Mesenchymal stem cell (in vitro differentiated cells and primary cell): ENCODE data around the gene TMF1.

Experiments used
- DNase-seq: peaks from one replicate; pipeline ENCODE4 v3.0.0-alpha.2; 2013
- H2AFZ ChIP-seq: one replicate; pipeline ENCODE4 v1.6.1; 2013; ENCODE audit warnings: low read depth, mild to moderate bottlenecking, control low read depth, inconsistent platforms, low read length, moderate library complexity
- H2AK5ac ChIP-seq: 2 replicates; pipeline ENCODE4 v1.6.1; 2013; ENCODE audit warnings: low read length, moderate library complexity, mild to moderate bottlenecking, inconsistent platforms; ENCODE audit not compliant: severe bottlenecking
- H2BK120ac ChIP-seq: one replicate; pipeline ENCODE4 v1.6.1; 2013; ENCODE audit warnings: low read depth, mild to moderate bottlenecking, inconsistent platforms, low read length, moderate library complexity
- H2BK12ac ChIP-seq, 2 experiments: one replicate each; pipeline ENCODE4 v1.6.1; 2013; ENCODE audit warnings: inconsistent platforms in 2 of 2, low read length in 2 of 2, mild to moderate bottlenecking in 2 of 2, moderate library complexity in 2 of 2, control low read depth in 1 of 2
- H2BK15ac ChIP-seq: one replicate; pipeline ENCODE4 v1.6.1; 2013; ENCODE audit warnings: mild to moderate bottlenecking, low read depth, inconsistent platforms; ENCODE audit not compliant: poor library complexity, severe bottlenecking
- H2BK5ac ChIP-seq: 2 replicates; pipeline ENCODE4 v1.6.1; 2013; ENCODE audit warnings: low read depth, mild to moderate bottlenecking, low read length, control low read depth, inconsistent platforms; ENCODE audit not compliant: poor library complexity, severe bottlenecking
- H3K14ac ChIP-seq, 2 experiments: one replicate each; pipeline ENCODE4 v1.6.1; 2013; ENCODE audit warnings: inconsistent platforms in 2 of 2, low read length in 2 of 2, control low read depth in 1 of 2, mild to moderate bottlenecking in 1 of 2, moderate library complexity in 1 of 2
- H3K18ac ChIP-seq, 2 experiments: one replicate each; pipeline ENCODE4 v1.6.1; 2013; ENCODE audit warnings: inconsistent platforms in 2 of 2, low read length in 2 of 2, control low read depth in 1 of 2, low read depth in 1 of 2, mild to moderate bottlenecking in 1 of 2
- H3K23ac ChIP-seq, 2 experiments: one replicate each; pipeline ENCODE4 v1.6.1; 2013; ENCODE audit warnings: inconsistent platforms in 2 of 2, low read length in 2 of 2, mild to moderate bottlenecking in 2 of 2, moderate library complexity in 2 of 2, control low read depth in 1 of 2
- H3K27ac ChIP-seq: 2 replicates; pipeline ENCODE4 v1.5.1; 2013; ENCODE audit warnings: mild to moderate bottlenecking, moderate library complexity, low read length, control low read depth, inconsistent platforms; ENCODE audit not compliant: poor library complexity, severe bottlenecking
- H3K27me3 ChIP-seq, 2 experiments: 2 replicates each; pipeline versions ENCODE4 v1.6.1 to v1.7.0; 2013; ENCODE audit warnings: low read length in 2 of 2, mild to moderate bottlenecking in 2 of 2, moderate library complexity in 2 of 2, control low read depth in 1 of 2, inconsistent platforms in 1 of 2; ENCODE audit not compliant: control insufficient read depth in 1 of 2, insufficient read depth in 1 of 2
- H3K36me3 ChIP-seq, 2 experiments: 2 replicates each; pipeline versions ENCODE4 v1.6.1 to v1.7.0; 2013; ENCODE audit warnings: low read length in 2 of 2, control low read depth in 1 of 2, inconsistent platforms in 1 of 2, low read depth in 1 of 2, mild to moderate bottlenecking in 1 of 2; ENCODE audit not compliant: insufficient read depth in 2 of 2, control insufficient read depth in 1 of 2
- H3K4ac ChIP-seq, 2 experiments: one replicate each; pipeline ENCODE4 v1.6.1; 2013; ENCODE audit warnings: inconsistent platforms in 2 of 2, low read length in 2 of 2, mild to moderate bottlenecking in 2 of 2, moderate library complexity in 2 of 2, control low read depth in 1 of 2, low read depth in 1 of 2
- H3K4me1 ChIP-seq: 2 replicates; pipeline ENCODE4 v1.6.1; 2013; ENCODE audit warnings: low read depth, low read length, control low read depth; ENCODE audit not compliant: control insufficient read depth, insufficient read depth
- H3K4me2 ChIP-seq: 2 replicates; pipeline ENCODE4 v1.6.1; 2013; ENCODE audit warnings: low read length, mild to moderate bottlenecking, inconsistent platforms; ENCODE audit not compliant: poor library complexity, severe bottlenecking
- H3K4me3 ChIP-seq, 2 experiments: 2 replicates each; pipeline versions ENCODE4 v1.5.1 to v1.7.0; 2013; ENCODE audit warnings: low read length in 2 of 2, mild to moderate bottlenecking in 2 of 2, control low read depth in 1 of 2, low read depth in 1 of 2; ENCODE audit not compliant: insufficient read depth in 1 of 2
- H3K79me1 ChIP-seq: replicated peaks from 2 replicates; pipeline ENCODE4 v1.6.1; 2013; ENCODE audit warnings: mild to moderate bottlenecking, control low read depth, low read length, inconsistent platforms; ENCODE audit not compliant: poor library complexity, severe bottlenecking
- H3K9ac ChIP-seq: 2 replicates; pipeline ENCODE4 v1.7.0; 2013; ENCODE audit warnings: mild to moderate bottlenecking, low read length, moderate library complexity
- H3K9me3 ChIP-seq: 2 replicates; pipeline ENCODE4 v1.7.0; 2013; ENCODE audit warnings: mild to moderate bottlenecking, low read length; ENCODE audit not compliant: control insufficient read depth
- H4K8ac ChIP-seq: one replicate; pipeline ENCODE4 v1.6.1; 2013; ENCODE audit warnings: inconsistent platforms, mild to moderate bottlenecking, low read length, moderate library complexity
- H4K91ac ChIP-seq: one replicate; pipeline ENCODE4 v1.6.1; 2013; ENCODE audit warnings: mild to moderate bottlenecking, low read length, inconsistent platforms
- WGBS: methylation state at CpG from one replicate; pipeline ENCODE4 v1.1.7; 2013; ENCODE audit warnings: mixed read lengths; 5-methylcytosine and 5-hydroxymethylcytosine counted together

Gene TMF1

DNA sequence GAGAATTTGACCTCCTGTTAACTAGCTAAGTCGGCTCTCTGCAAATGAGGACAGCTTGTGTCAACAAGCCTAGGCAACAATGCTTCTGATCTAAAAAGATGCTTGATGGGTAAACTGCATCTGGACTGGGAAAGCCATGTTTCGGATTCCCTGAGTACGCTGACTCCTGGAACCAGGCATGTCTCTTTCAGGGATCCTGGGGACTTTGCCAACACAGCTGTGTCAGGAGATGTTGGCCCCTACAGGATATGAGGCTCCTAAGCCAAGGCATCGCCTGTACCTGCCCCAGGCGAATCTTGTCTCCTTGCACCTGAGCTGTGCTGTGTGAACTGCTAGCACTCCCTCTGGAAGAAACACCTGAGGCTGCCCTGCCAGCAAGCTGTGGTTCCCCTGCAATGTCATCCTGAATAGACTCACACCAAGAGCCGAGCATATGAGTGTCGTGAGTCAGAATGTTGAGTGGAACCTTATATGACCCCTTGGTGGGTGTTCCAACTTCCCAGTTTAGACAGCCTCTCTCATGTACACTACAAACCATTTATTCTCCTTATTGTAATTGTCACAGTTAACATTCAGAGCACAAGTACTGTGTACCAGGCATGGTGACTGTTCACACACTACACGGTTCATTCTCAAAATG is 55.7 kb downstream of the TMF1 start:
- H3K27ac ChIP-seq = no peak overlapping the region
- no peak overlapping the region for H2AFZ ChIP-seq
- H2BK5ac ChIP-seq = no peak overlapping the region
- H2BK15ac ChIP-seq = peak overlapping the region; percentile 46
- no peak overlapping the region for H2AK5ac ChIP-seq
- H3K14ac ChIP-seq = no peak overlapping the region
- no peak overlapping the region for H2BK12ac ChIP-seq
- no peak overlapping the region for H4K91ac ChIP-seq
- peaks cover 3% of the 10 kb centered on the region for H3K4me1 ChIP-seq
- no peak overlapping the region for H3K9ac ChIP-seq
- H3K9me3 ChIP-seq = no peaks in the 10 kb centered on the region
- H3K18ac ChIP-seq = no peak overlapping the region
- 88% methylated on average over 8 of the region's 8 CpGs for WGBS
- peaks cover 24% of the 10 kb centered on the region for H3K79me1 ChIP-seq
- peaks cover 35 to 80% of the 10 kb centered on the region in 2 experiments for H3K36me3 ChIP-seq
- no peak overlapping the region for H3K4ac ChIP-seq
- no peaks in the 10 kb centered on the region for H3K27me3 ChIP-seq
- DNase-seq = peak; percentile 45
- H3K4me2 ChIP-seq = no peak overlapping the region
- no peak overlapping the region for H3K23ac ChIP-seq
- H2BK120ac ChIP-seq = no peak overlapping the region
- no peak overlapping the region for H4K8ac ChIP-seq
- H3K4me3 ChIP-seq = no peak overlapping the region

DNA sequence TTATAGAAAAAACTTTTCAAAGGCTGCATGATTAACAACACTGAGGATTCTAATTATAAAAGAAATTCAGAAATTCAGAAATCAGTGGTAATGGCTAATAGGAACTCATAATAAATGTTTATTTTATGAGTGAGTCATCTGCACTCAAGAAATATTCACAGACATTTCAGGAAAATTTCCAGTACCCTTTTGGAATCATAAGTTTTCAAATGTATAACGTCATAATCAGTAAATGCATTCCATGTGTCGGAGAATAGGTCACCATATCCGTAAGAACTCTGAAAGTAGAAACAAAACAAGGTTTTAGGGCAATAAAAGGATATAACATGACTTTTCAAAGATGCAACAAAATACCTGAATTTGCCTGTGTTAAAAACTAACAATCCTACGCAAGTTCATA is 63.4 kb downstream of the TMF1 start:
- peak; percentile 12 for DNase-seq
- 93% methylated on average over 4 of the region's 4 CpGs for WGBS

DNA sequence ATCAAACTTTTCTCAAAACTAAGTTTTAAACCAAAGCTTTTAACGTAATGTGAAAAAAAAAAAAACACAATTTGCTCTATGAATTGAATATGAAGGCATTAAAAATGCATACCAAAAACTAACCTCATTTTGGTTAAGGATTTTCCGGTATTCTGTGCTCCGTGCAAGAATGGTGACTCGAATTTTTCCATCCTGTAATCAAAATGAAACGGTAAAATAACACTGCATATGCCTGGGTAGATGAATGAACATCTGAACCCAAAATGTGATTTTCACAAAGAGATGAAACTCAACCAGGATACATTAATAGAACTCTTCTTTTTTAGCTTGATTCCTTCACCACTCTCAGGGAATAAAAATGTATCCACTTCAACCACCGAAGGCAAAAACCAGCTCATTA is 64.8 kb downstream of the TMF1 start:
- Histone ChIP-seq H3K27me3 (no peaks in the 10 kb centered on the region), H3K14ac (no peak overlapping the region)
- WGBS = 81% methylated on average over 5 of the region's 6 CpGs

More for the DNA sequence above, 63.4 kb downstream of the TMF1 start:
- no peak overlapping the region for H4K91ac ChIP-seq
- no peak overlapping the region for H3K4ac ChIP-seq
- no peak overlapping the region for H3K4me2 ChIP-seq
- no peak overlapping the region for H2BK12ac ChIP-seq
- no peak overlapping the region for H3K14ac ChIP-seq
- H3K36me3 ChIP-seq = peaks cover 34 to 76% of the 10 kb centered on the region in 2 experiments
- no peak overlapping the region for H3K23ac ChIP-seq
- no peak overlapping the region for H2BK5ac ChIP-seq
- H3K27me3 ChIP-seq = no peaks in the 10 kb centered on the region
- H3K9me3 ChIP-seq = no peaks in the 10 kb centered on the region
- no peak overlapping the region for H3K4me3 ChIP-seq
- H2AFZ ChIP-seq = no peak overlapping the region
- H2BK15ac ChIP-seq = no peak overlapping the region
- no peak overlapping the region for H4K8ac ChIP-seq
- no peak overlapping the region for H3K18ac ChIP-seq
- no peak overlapping the region for H3K9ac ChIP-seq
- H3K27ac ChIP-seq = no peak overlapping the region
- peaks cover 15% of the 10 kb centered on the region for H3K79me1 ChIP-seq
- H2AK5ac ChIP-seq = no peak overlapping the region
- no peak overlapping the region for H2BK120ac ChIP-seq
- no peaks in the 10 kb centered on the region for H3K4me1 ChIP-seq

DNA sequence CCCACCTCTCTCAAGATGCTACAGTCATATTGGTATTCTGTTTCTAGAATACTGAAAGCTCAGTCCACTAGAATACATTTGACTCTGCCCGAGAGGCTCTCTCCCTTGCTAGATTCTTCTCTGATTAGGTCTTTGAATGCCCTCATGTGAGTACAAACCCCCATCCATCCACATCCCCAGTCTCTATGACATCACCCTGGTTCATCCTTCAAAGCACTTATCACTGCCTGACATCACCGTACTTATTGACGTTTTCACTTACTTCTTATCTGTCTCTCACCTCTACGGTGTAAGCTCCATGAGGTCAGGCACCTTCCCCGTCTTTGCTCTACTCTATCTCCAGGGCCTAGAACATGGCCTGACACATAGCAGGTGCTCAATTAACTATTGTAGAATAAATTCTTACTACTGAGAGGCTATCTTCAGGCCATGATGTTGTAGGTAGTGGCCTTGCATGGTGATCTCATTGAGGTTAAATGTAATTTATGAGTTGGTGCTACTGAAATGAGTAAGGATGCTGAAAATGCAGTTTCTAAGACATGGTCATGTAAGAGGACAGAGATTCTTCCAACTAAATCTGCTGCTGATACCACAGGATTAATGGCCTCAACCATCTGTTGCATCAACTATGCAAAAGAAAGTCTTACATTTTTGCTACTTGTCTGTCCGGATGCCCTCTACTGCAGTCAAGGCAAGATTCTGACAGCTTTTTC is 65.5 kb downstream of the TMF1 start:
- no peaks in the 10 kb centered on the region for H3K4me1 ChIP-seq
- no peak for DNase-seq
- no peak overlapping the region for H2AK5ac ChIP-seq
- H3K4me3 ChIP-seq = no peak overlapping the region
- no peak overlapping the region for H3K27ac ChIP-seq
- no peak overlapping the region for H2BK12ac ChIP-seq
- H3K14ac ChIP-seq = no peak overlapping the region
- H3K18ac ChIP-seq = no peak overlapping the region
- peaks cover 34 to 82% of the 10 kb centered on the region in 2 experiments for H3K36me3 ChIP-seq
- peaks cover 13% of the 10 kb centered on the region for H3K79me1 ChIP-seq
- H2AFZ ChIP-seq = no peak overlapping the region
- H3K4me2 ChIP-seq = no peak overlapping the region
- 97% methylated on average over 5 of the region's 6 CpGs for WGBS
- H3K9ac ChIP-seq = no peak overlapping the region
- no peaks in the 10 kb centered on the region for H3K27me3 ChIP-seq
- H4K8ac ChIP-seq = no peak overlapping the region
- H3K23ac ChIP-seq = no peak overlapping the region
- no peaks in the 10 kb centered on the region for H3K9me3 ChIP-seq
- H2BK5ac ChIP-seq = no peak overlapping the region
- no peak overlapping the region for H3K4ac ChIP-seq
- H4K91ac ChIP-seq = no peak overlapping the region
- H2BK120ac ChIP-seq = no peak overlapping the region
- H2BK15ac ChIP-seq = no peak overlapping the region

More for the DNA sequence above, 64.8 kb downstream of the TMF1 start:
- no peak overlapping the region for H2AK5ac ChIP-seq
- no peak overlapping the region for H3K9ac ChIP-seq
- peaks cover 14% of the 10 kb centered on the region for H3K79me1 ChIP-seq
- no peak overlapping the region for H2BK15ac ChIP-seq
- H3K4me2 ChIP-seq = no peak overlapping the region
- H3K27ac ChIP-seq = no peak overlapping the region
- peaks cover 29 to 81% of the 10 kb centered on the region in 2 experiments for H3K36me3 ChIP-seq
- H3K18ac ChIP-seq = no peak overlapping the region
- H3K23ac ChIP-seq = no peak overlapping the region
- no peak overlapping the region for H2BK12ac ChIP-seq
- no peak for DNase-seq
- H4K91ac ChIP-seq = no peak overlapping the region
- H3K4me1 ChIP-seq = no peaks in the 10 kb centered on the region
- H4K8ac ChIP-seq = no peak overlapping the region
- H2BK5ac ChIP-seq = no peak overlapping the region
- H3K4me3 ChIP-seq = no peak overlapping the region
- H3K4ac ChIP-seq = no peak overlapping the region
- no peak overlapping the region for H2BK120ac ChIP-seq
- H2AFZ ChIP-seq = no peak overlapping the region
- H3K9me3 ChIP-seq = no peaks in the 10 kb centered on the region
